A549 (cell line): Measurements from ENCODE around the gene EMILIN1.

ENCODE experiments used
- KDM1A ChIP-seq: fragments of 200-600 bp; sonication (generic); IDR thresholded peaks from 2 replicates; pipeline ENCODE4 v1.6.1; 2016; ENCODE audit warnings: low read depth, mild to moderate bottlenecking
- POLR2A ChIP-seq: IDR thresholded peaks from 2 replicates; pipeline ENCODE4 v1.6.1; 2012; ENCODE audit warnings: mild to moderate bottlenecking, low read length
- RAD21 ChIP-seq, 2 experiments: fragments of >200 bp in 1 of 2; sonication (Bioruptor Twin) in 1 of 2; formaldehyde crosslinking in 1 of 2; IDR thresholded peaks in 1 of 2; conservative IDR thresholded peaks in 1 of 2; 2 replicates in 1 of 2; 3 replicates in 1 of 2; pipeline ENCODE4 v1.6.1; 2012 to 2018; ENCODE audit warnings: inconsistent platforms in 1 of 2
- SREBF2 ChIP-seq: fragments of 450-650 bp; IDR thresholded peaks from 2 replicates; pipeline ENCODE4 v1.6.1; 2014; ENCODE audit warnings: mild to moderate bottlenecking, moderate library complexity
- TF ChIP-seq, protein P1 (sequence below): fragments of 200-600 bp; sonication (generic); IDR thresholded peaks from 2 replicates; pipeline ENCODE4 v1.6.1; 2016; ENCODE audit warnings: antibody characterized with exemption, mild to moderate bottlenecking, moderate library complexity
- TF ChIP-seq, protein P2 (sequence below): fragments of >200 bp; sonication (Bioruptor Twin); formaldehyde crosslinking; IDR thresholded peaks from 3 replicates; pipeline ENCODE4 v1.5.1; 2016

DNA sequence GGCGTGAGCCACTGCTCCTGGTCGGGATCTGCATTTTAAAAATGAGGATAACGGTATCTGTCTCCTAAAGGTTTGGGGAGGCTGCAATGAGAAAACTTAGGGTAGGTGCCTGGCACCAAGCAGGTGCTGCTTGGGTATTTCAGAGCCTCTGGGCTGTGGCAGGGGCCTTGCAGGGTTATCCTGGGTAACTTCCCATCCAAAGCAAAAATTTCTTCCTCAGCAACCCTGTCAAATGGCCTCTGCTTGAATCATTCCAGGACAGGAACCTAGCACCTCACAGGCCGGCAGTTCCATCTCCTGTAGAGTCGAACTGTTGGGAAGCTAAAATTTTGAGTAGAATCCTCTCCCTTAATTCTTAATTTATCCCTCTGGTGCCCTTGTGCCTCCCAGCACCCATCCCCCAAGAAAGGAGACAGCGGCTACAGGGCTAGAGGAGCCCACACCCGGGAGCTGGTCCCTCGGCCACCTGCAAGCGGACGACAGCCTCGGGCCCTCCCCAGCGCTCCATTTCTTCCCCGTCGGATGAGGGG, 39.6 kb downstream of the EMILIN1 start:
- TF ChIP-seq KDM1A (no peak), SREBF2 (no peak), POLR2A (no peak), RAD21 (conservative IDR thresholded peaks at IDR 0.05 in 1 of 2, IDR thresholded peaks at IDR 0.05 in 1 of 2) (no peak)
- TF ChIP-seq, protein P1, sequence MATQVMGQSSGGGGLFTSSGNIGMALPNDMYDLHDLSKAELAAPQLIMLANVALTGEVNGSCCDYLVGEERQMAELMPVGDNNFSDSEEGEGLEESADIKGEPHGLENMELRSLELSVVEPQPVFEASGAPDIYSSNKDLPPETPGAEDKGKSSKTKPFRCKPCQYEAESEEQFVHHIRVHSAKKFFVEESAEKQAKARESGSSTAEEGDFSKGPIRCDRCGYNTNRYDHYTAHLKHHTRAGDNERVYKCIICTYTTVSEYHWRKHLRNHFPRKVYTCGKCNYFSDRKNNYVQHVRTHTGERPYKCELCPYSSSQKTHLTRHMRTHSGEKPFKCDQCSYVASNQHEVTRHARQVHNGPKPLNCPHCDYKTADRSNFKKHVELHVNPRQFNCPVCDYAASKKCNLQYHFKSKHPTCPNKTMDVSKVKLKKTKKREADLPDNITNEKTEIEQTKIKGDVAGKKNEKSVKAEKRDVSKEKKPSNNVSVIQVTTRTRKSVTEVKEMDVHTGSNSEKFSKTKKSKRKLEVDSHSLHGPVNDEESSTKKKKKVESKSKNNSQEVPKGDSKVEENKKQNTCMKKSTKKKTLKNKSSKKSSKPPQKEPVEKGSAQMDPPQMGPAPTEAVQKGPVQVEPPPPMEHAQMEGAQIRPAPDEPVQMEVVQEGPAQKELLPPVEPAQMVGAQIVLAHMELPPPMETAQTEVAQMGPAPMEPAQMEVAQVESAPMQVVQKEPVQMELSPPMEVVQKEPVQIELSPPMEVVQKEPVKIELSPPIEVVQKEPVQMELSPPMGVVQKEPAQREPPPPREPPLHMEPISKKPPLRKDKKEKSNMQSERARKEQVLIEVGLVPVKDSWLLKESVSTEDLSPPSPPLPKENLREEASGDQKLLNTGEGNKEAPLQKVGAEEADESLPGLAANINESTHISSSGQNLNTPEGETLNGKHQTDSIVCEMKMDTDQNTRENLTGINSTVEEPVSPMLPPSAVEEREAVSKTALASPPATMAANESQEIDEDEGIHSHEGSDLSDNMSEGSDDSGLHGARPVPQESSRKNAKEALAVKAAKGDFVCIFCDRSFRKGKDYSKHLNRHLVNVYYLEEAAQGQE = no peak
- TF ChIP-seq, protein P2, sequence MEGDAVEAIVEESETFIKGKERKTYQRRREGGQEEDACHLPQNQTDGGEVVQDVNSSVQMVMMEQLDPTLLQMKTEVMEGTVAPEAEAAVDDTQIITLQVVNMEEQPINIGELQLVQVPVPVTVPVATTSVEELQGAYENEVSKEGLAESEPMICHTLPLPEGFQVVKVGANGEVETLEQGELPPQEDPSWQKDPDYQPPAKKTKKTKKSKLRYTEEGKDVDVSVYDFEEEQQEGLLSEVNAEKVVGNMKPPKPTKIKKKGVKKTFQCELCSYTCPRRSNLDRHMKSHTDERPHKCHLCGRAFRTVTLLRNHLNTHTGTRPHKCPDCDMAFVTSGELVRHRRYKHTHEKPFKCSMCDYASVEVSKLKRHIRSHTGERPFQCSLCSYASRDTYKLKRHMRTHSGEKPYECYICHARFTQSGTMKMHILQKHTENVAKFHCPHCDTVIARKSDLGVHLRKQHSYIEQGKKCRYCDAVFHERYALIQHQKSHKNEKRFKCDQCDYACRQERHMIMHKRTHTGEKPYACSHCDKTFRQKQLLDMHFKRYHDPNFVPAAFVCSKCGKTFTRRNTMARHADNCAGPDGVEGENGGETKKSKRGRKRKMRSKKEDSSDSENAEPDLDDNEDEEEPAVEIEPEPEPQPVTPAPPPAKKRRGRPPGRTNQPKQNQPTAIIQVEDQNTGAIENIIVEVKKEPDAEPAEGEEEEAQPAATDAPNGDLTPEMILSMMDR = no peak
